HepG2 (cell line): ENCODE data around the gene STH. TPM values are rescaled to one million over a fixed set of nuclear protein-coding genes. Genes with fewer than 3 reads are reported as not detected.

Experiments used
- ATAC-seq: fragments of 200-7000 bp; cut with Tn5 transposase; 3 replicates; pipeline ENCODE4 v1.9.1; 2020; ENCODE audit warnings: mild to moderate bottlenecking, moderate library complexity
- BruUV-seq: library from RNA; stranded (reverse); fragments of 400-500 nt; replicated peaks from 2 replicates; lab custom pipeline; 2021; lab: Mats Ljungman, UMichigan
- CTCF ChIA-PET: fragments of 300-600 bp; formaldehyde crosslinking; extraction: SDS; loops from one replicate; lab custom pipeline; 2021; ENCODE audit warnings: low total read pairs, inconsistent platforms, low intra/inter-chr PET ratio; lab: Yijun Ruan, JAX
- POLR2A ChIA-PET: fragments of 350-600 bp; sonication (Branson Sonifier 250); formaldehyde crosslinking; loops from one replicate; lab custom pipeline; 2020; ENCODE audit warnings: antibody characterized with exemption, inconsistent platforms; lab: Yijun Ruan, JAX
- DNase-seq: peaks from one replicate; pipeline ENCODE4 v3.0.0-alpha.2; 2015; ENCODE audit warnings: low spot score
- FAIRE-seq: peaks from 3 replicates; lab custom pipeline; 2011; peaks lifted over from hg19 to GRCh38; lab: Jason Lieb, UNC
- H2AFZ ChIP-seq: one replicate; pipeline ENCODE4 v1.6.1; 2011; ENCODE audit warnings: low read length, inconsistent platforms
- H3K27ac ChIP-seq: fragments of 300-600 bp; 3 replicates; pipeline ENCODE4 v1.8.0; 2011; ENCODE audit warnings: mixed run types, mild to moderate bottlenecking, mixed read lengths, low read length, inconsistent platforms; ENCODE audit not compliant: insufficient read depth; ENCODE audit errors: extremely low read length
- H3K27me3 ChIP-seq, 2 experiments: fragments of 200-600 bp in 1 of 2; 2 replicates in 1 of 2; 3 replicates in 1 of 2; pipeline versions ENCODE4 v1.6.0 to v1.8.0; 2011; ENCODE audit warnings: low read length in 2 of 2, mild to moderate bottlenecking in 2 of 2, moderate library complexity in 2 of 2, inconsistent platforms in 1 of 2; ENCODE audit not compliant: insufficient read depth in 2 of 2, control insufficient read depth in 1 of 2
- H3K36me3 ChIP-seq, 2 experiments: fragments of 200-600 bp in 1 of 2; replicated peaks in 1 of 2; 2 replicates in 1 of 2; 3 replicates in 1 of 2; pipeline versions ENCODE4 v1.5.1 to v1.8.0; 2011; ENCODE audit warnings: low read length in 2 of 2, inconsistent platforms in 1 of 2; ENCODE audit not compliant: insufficient read depth in 2 of 2, control insufficient read depth in 1 of 2
- H3K4me1 ChIP-seq: 2 replicates; pipeline ENCODE4 v1.5.1; 2012; ENCODE audit warnings: low read length, inconsistent platforms; ENCODE audit not compliant: insufficient read depth
- H3K4me2 ChIP-seq: 2 replicates; pipeline ENCODE4 v1.6.0; 2011; ENCODE audit warnings: low read depth, low read length, inconsistent platforms
- H3K4me3 ChIP-seq, 3 experiments: fragments of 200-600 bp in 1 of 3; sonication (generic), shearing (Covaris generic) in 1 of 3; replicated peaks in 1 of 3; 2 replicates each; pipeline ENCODE4 v1.5.1; 2011 to 2016; ENCODE audit warnings: low read length in 3 of 3, inconsistent platforms in 2 of 3, low read depth in 2 of 3, mild to moderate bottlenecking in 2 of 3, control low read depth in 1 of 3, mixed read lengths in 1 of 3; ENCODE audit not compliant: insufficient read depth in 1 of 3
- H3K79me2 ChIP-seq: one replicate; pipeline ENCODE4 v1.6.1; 2011; ENCODE audit warnings: low read length, inconsistent platforms; ENCODE audit not compliant: insufficient read depth
- H3K9ac ChIP-seq: 2 replicates; pipeline ENCODE4 v1.6.0; 2011; ENCODE audit warnings: mild to moderate bottlenecking, low read depth, low read length, inconsistent platforms; ENCODE audit not compliant: insufficient read depth
- H3K9me3 ChIP-seq: 2 replicates; pipeline ENCODE4 v1.5.1; 2012; ENCODE audit warnings: mild to moderate bottlenecking, low read length
- H4K20me1 ChIP-seq: 2 replicates; pipeline ENCODE4 v1.6.0; 2011; ENCODE audit warnings: inconsistent platforms, mild to moderate bottlenecking, low read length, moderate library complexity; ENCODE audit not compliant: insufficient read depth
- HDAC2 ChIP-seq: sonication (generic); formaldehyde crosslinking; IDR thresholded peaks from 2 replicates; pipeline ENCODE4 v1.4.0; 2020; ENCODE audit warnings: missing genetic modification reagents
- MYPOP ChIP-seq: sonication (generic); formaldehyde crosslinking; IDR thresholded peaks from 2 replicates; pipeline ENCODE4 v1.8.1; 2023; ENCODE audit warnings: mild to moderate bottlenecking, moderate library complexity, missing genetic modification reagents
- PPARG ChIP-seq: conservative IDR thresholded peaks from 2 replicates; pipeline ENCODE4 v1.6.1; 2016; ENCODE audit warnings: missing biosample characterization, missing genetic modification reagents
- ZNF512B ChIP-seq: sonication (generic); formaldehyde crosslinking; IDR thresholded peaks from 2 replicates; pipeline ENCODE4 v1.5.1; 2020; ENCODE audit warnings: missing genetic modification reagents, mild to moderate bottlenecking, borderline replicate concordance
- ZNF761 ChIP-seq: sonication (generic); formaldehyde crosslinking; conservative IDR thresholded peaks from 2 replicates; pipeline ENCODE4 v1.4.0; 2020; ENCODE audit warnings: mild to moderate bottlenecking, missing genetic modification reagents
- ZNF770 ChIP-seq: sonication (generic); formaldehyde crosslinking; IDR thresholded peaks from 2 replicates; pipeline ENCODE4 v1.5.0; 2020; ENCODE audit warnings: mild to moderate bottlenecking, missing genetic modification reagents
- WGBS: methylation state at CpG from one replicate; pipeline ENCODE4 v1.1.6; 2017; ENCODE audit warnings: low lambda C conversion rate; 5-methylcytosine and 5-hydroxymethylcytosine counted together
- in situ Hi-C: cut with HindIII; loops from 2 replicates; pipeline ENCODE4 v1.10.0; 2017; ENCODE audit warnings: low pct_unique_long_range_greater_than_20kb; ENCODE audit not compliant: extremely low pct_ligation_motif_present
- intact Hi-C: fragments of 100-400 bp; cut with micrococcal nuclease; formaldehyde crosslinking; loops from one replicate; pipeline ENCODE4 v1.10.0; 2022; ENCODE audit not compliant: unreplicated experiment
- polyA plus RNA-seq, 8 experiments: library from polyadenylated mRNA; depleted of rRNA in 3 of 8; stranded (reverse) in 7 of 8; unstranded in 1 of 8; fragments of >200 nt; fragmentation: Illumina TruSeq in 4 of 8; extraction: Trizol in 4 of 8; gene quantifications; 2 replicates each; pipeline versions ENCODE4 v1.2.1 to v1.2.3, GENCODE V29; 2011 to 2016; ENCODE audit warnings: low read depth in 4 of 8, missing spikeins in 1 of 8, mixed read lengths in 1 of 8; ENCODE audit not compliant: insufficient read depth in 1 of 8
- total RNA-seq, 5 experiments: library from RNA; depleted of rRNA; stranded (reverse); fragments of >200 nt; fragmentation: Illumina TruSeq; extraction: Trizol; gene quantifications; 2 replicates each; pipeline ENCODE4 v1.2.3, GENCODE V29; 2016; ENCODE audit warnings: low read depth in 1 of 5

The STH gene
- total and polyA plus RNA-seq, 2 of the 13 experiments (the other 11 are each of a cell fraction or from before 2014, with no cell fraction given), result not detected

- in situ Hi-C loops (no loop called here), intact Hi-C loops (no loop called here)
- DNase-seq (no peak), ATAC-seq (no peak), FAIRE-seq (no peak)
- Histone ChIP-seq H4K20me1 (no peaks in the 10 kb centered on the region), H3K4me2 (no peak overlapping the region), H3K27me3 (0 out of 5 replicates have a peak, but pooled peaks cover 0 to 1% of the 10 kb centered on the region in 2 experiments), H3K27ac (no peak overlapping the region), H3K36me3 (no peaks in the 10 kb centered on the region), H3K9ac (no peak overlapping the region), H3K79me2 (no peaks in the 10 kb centered on the region), H3K9me3 (no peaks in the 10 kb centered on the region), H3K4me1 (peaks cover 30% of the 10 kb centered on the region), H2AFZ (no peak overlapping the region), H3K4me3 (no peak overlapping the region)
- ChIA-PET POLR2A (no interaction called here), CTCF (no interaction called here)
- TF ChIP-seq ZNF770 (CRISPR knock-in tag) (peak; percentile 73; the same call in 1 of the 2 replicates), ZNF512B (CRISPR knock-in tag) (no peak), MYPOP (CRISPR knock-in tag) (no peak), ZNF761 (CRISPR knock-in tag) (no peak), PPARG (CRISPR knock-in tag) (no peak), HDAC2 (CRISPR knock-in tag) (no peak)
- 76% methylated on average over 16 of the region's 16 CpGs for WGBS
- no TSS peak for BruUV-seq
Measured at GRCh38 chr17:45993962-45994627, 5.0 kb upstream of the STH start.
